MV-4-11 (cell line): ENCODE measurements around the gene APEX1.

ENCODE experiments used
- DNase-seq: peaks from one replicate; lab custom pipeline; 2025; lab: John Stamatoyannopoulos, UW

APEX1 gene

GRCh38 chr14:20454516-20455354, at the start of gene APEX1, which contains the start of gene OSGEP:
Gene APEX1, plus strand, starts transcription at chr14:20455226. Its CDS starts 420 bp downstream, at chr14:20455646.
Gene OSGEP, minus strand, starts transcription at chr14:20454812. Its CDS starts 129 bp downstream, at chr14:20454683.
- peak; percentile 99 for DNase-seq

- no peak for DNase-seq
Measured at GRCh38 chr14:20409226-20409625, 45.8 kb upstream of the APEX1 start.

- no peak for DNase-seq
Measured at GRCh38 chr14:20412411-20412810, 42.6 kb upstream of the APEX1 start.

GRCh38 chr14:20412876-20413743, 41.9 kb upstream of the APEX1 start, which contains the start of gene TEP1:
Gene TEP1, minus strand, starts transcription at chr14:20413501. Its CDS starts 5,062 bp downstream, at chr14:20408439.
- DNase-seq: peak; percentile 63

- peak; percentile 49 for DNase-seq
Measured at GRCh38 chr14:20413744-20414082, 41.3 kb upstream of the APEX1 start.

GRCh38 chr14:20415782-20416206, 39.2 kb upstream of the APEX1 start:
- peak; percentile 88 for DNase-seq

GRCh38 chr14:20416223-20416622, 38.8 kb upstream of the APEX1 start:
- no peak for DNase-seq

- DNase-seq: no peak
Measured at GRCh38 chr14:20417250-20418186, 37.5 kb upstream of the APEX1 start.

- no peak for DNase-seq
Measured at GRCh38 chr14:20418501-20418909, 36.5 kb upstream of the APEX1 start.

GRCh38 chr14:20419419-20419818, 35.6 kb upstream of the APEX1 start:
- DNase-seq: peak; percentile 28

GRCh38 chr14:20421267-20421666, 33.8 kb upstream of the APEX1 start:
- DNase-seq: no peak

GRCh38 chr14:20422886-20423285, 32.1 kb upstream of the APEX1 start:
- no peak for DNase-seq

GRCh38 chr14:20424851-20425250, 30.2 kb upstream of the APEX1 start:
- DNase-seq: no peak

- peak; percentile 98 for DNase-seq
Measured at GRCh38 chr14:20427231-20428009, 27.6 kb upstream of the APEX1 start.

- no peak for DNase-seq
Measured at GRCh38 chr14:20428010-20428365, 27.0 kb upstream of the APEX1 start.

- DNase-seq: no peak
Measured at GRCh38 chr14:20428802-20429201, 26.2 kb upstream of the APEX1 start.

GRCh38 chr14:20429801-20430669, 25.0 kb upstream of the APEX1 start:
- no peak for DNase-seq

- no peak for DNase-seq
Measured at GRCh38 chr14:20434701-20435581, 20.1 kb upstream of the APEX1 start.
